Stimulated activated CD4-positive, alpha-beta T cell treated with anti-CD3 and anti-CD28 coated beads, Interleukin-1b, Interleukin-23, amount 100 ng/mL, for 1 hour (primary cell): ENCODE measurements around the gene OIP5.
"Not testable (repeated sequence)": the region's sequence is repeated elsewhere in the genome, so short reads cannot be mapped to it uniquely, and the experiment has no call there.

Experiments used
- DNase-seq, 2 donors: peaks; one replicate each; pipeline ENCODE4 v3.0.0-alpha.2; 2020; ENCODE audit warnings: low read depth in 2 of 2

OIP5 gene

DNA sequence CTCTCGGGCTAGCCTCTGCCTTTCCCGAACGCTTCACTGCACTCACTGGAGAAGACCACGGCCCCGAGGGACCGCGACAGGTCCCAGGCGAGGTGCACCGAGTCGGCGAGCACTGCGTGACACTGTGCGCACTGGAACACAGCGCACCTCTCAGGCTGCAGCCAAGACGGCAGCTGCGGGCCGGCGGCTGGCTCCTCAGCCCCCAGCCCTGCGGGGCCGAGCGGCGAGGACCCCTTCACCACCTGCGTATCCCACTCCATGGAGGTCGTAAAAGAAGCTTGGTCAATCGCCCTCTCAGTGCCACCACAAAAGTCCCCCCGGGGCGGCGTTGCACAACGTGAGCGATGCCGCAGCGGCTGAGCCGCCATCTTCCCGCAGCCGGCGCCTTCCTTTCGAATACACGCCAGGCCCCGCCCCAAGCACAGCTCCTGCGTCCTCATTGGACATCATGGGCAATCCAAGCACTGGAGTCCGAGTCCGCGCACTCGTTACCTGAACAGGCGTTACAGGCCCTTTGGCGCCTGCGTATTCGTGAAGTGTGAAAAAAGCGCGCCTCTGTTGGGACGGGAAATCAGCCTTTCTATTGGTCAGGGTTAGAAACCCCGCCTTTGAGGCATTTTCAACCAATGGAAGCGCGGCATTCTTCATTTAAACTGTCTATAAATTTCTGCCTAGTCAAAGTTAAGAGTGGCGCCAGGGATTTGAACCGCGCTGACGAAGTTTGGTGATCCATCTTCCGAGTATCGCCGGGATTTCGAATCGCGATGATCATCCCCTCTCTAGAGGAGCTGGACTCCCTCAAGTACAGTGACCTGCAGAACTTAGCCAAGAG, at the start of gene OIP5, which contains the start of gene NUSAP1:
OIP5 (minus strand) TSS at position 398 of the 832 bp plus-strand sequence; CDS start at position 368, 30 bp downstream.
NUSAP1 (plus strand) TSS at position 688 of the 832 bp plus-strand sequence; CDS start at position 765, 77 bp downstream.
- DNase-seq: peak; percentile 92 to 93

DNA sequence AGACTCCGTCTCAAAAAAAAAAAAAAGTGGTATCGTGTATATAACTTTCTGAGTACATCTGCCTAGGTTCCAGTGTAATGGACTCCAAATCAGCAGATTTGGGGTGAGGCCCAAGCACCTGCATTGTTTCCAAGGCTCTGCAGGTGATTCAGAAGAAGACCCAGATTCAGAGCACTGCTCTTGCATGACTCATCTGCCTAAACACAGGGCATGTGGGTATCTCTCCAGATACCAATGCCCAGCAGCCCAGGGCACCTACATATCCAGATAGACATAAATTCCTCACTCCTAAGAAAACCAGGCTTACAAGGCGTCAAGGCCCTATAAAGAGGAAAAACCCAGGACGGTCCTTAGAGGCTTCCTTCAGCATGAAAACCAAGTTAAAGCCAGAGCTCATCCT, 45.6 kb upstream of the OIP5 start:
- DNase-seq: no peak

- DNase-seq: no peak
These were observed 35.0 kb upstream of the OIP5 start for GRCh38 chr15:41367418-41367817.

- DNase-seq: no peak
These were observed 22.0 kb upstream of the OIP5 start for GRCh38 chr15:41354371-41354770.

- no peak for DNase-seq
These were observed 17.8 kb upstream of the OIP5 start for GRCh38 chr15:41350057-41350717.

GRCh38 chr15:41347236-41347635, 14.8 kb upstream of the OIP5 start:
- no peak for DNase-seq

DNA sequence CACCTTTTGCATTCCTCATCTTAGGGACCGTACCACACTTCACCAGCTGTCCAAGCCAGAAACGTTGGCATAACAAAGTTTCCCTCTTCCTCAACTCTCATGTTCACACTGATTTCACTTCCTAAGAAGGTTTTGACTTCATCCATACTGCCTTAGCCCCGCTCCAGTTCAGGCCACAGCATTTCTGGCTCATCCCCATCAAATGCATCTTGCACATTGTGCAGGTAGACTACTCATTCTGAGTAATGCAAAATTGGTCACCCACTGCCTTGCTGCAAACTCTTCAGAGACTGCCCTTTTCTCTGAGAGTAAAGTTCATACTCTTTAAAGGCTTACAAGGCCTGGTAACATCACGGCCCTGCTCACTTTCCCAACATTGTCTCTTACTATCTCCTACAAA, 9.1 kb upstream of the OIP5 start:
- no peak for DNase-seq

DNA sequence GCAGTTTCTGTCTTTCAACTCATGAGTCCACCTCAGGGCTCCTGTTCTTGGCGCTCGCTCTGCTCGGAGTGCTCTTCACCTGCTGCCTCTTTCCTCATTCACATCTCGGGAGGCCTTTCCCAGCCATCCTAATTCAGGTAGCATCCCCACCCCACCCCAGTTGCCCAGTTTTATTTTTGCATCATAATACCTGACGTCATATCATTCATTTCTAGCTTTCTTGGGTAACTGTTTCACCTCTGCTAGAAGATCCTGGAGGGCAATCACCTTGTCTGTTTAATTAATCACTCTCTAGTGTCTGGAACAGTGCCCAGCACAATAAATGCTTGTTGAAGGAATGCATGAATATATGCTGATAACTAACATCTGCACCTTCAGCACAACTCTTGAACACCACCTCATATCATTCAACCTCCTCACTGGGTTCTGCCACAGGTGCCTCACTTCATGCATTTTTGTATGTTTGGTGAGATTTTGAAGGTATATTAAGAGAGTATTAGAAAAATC, 7.9 kb upstream of the OIP5 start:
- no peak for DNase-seq

GRCh38 chr15:41337631-41338522, 5.5 kb upstream of the OIP5 start:
- DNase-seq: no peak

- no peak for DNase-seq
These were observed 4.7 kb upstream of the OIP5 start for GRCh38 chr15:41337047-41337446.

DNA sequence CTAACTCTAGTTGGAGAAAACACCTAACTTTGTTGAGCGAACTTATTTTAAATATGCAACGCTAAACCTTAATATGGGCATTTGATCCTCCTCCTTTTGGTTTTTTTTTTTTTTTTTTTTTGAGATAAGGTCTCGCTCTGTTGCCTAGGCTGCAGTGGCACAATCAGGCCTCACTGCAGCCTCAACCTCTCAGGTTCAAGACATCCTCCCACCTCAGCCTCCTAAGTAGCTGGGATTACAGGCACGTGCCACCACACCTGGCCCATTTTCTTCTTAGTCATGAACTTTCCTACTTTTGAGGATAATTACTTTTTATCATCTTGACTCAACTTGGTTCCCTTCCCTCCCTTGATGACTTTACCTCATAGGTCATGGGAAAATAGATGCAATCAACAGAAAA, 4.2 kb upstream of the OIP5 start:
- DNase-seq: no peak

DNA sequence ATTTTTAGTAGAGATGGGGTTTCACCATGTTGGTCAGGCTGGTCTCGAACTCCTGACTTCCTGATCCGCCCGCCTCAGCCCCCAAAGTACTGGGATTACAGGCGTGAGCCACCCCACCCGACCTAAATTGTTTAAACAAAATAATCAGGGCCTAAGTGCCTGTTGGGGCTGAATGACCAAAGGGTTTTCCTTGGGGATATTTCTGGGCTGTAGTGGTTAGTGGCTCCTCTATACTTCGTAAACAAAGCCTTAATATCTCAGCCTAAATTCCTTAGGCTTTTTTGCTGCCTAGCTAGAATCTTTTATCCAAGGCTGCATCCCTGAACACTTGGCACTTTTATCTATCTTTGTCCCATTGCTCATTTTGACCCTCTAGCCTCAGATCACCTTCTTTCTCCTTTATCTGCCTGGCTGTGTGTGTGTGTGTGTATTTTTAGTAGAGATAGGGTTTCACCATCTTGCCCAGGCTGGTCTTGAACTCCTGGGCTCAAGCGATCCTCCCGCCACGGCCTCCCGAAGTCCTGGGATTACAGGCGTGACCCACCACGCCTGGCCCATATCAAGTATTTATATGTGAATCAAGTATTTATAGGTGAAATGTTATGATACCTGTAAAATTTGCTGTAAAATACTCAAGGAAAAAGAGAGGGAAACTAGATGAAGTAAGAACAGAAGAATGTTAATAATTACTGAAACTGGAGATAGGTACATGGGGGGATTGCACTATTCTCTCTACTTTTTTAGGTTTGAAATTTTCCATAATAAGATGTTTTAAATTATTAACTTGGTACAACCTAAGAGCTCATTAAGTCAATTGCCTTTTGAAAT, 2.1 kb upstream of the OIP5 start:
- DNase-seq: no peak

- DNase-seq: no peak
These were observed 703 bp upstream of the OIP5 start for GRCh38 chr15:41333026-41333562.

GRCh38 chr15:41331833-41332193, 578 bp downstream of the OIP5 start:
- DNase-seq: no peak

- no peak for DNase-seq
These were observed 1.1 kb downstream of the OIP5 start for GRCh38 chr15:41331281-41331680.

GRCh38 chr15:41323611-41324010, 8.8 kb downstream of the OIP5 start:
- DNase-seq: no peak

DNA sequence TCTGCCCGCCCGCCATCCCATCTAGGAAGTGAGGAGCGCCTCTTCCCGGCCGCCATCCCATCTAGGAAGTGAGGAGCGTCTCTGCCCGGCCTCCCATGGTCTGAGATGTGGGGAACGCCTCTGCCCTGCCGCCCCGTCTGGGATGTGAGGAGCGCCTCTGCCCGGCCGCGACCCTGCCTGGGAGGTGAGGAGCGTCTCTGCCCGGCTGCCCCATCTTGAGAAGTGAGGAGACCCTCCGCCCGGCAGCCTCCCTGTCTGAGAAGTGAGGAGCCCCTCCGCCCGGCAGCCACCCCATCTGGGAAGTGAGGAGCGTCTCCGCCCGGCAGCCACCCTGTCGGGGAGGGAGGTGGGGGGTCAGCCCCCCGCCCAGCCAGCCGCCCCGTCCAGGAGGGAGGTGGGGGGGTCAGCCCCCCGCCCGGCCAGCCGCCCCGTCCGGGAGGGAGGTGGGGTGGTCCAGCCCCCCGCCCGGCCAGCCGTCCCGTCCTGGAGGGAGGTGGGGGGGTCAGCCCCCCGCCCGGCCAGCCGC, 11.5 kb downstream of the OIP5 start:
- DNase-seq: not testable (repeated sequence)

DNA sequence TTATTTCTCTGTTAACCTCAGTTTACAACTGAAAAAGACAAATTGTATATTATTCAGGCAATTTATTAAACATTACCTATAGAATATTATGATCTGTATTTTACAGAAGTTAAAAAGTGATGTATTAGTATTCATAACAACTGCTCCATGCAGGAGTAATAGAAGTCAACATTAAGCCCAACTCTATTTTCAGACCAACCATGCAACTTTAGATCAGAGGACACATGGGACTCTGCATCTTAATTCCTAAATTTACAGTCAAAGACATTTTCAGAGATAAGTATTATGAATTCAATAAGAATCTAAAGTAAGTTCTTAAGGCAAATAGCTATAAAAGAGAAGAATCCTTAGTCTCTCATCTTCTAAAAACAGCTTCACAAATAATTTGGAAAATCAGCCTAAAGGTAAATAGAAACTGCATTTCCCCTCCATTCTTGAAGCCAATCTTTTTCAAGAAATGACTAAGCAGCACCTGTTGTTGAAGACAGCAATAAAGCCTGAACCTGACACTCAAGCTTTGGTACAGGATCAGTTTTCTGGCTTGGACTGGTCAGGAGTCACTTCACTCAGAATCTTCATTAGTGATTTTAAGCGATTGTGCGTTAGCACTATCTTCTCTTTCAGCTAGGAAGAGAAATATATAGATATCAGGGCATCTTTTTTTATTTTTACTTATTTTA, 23.0 kb downstream of the OIP5 start:
- DNase-seq: no peak

- no peak for DNase-seq
These were observed 24.7 kb downstream of the OIP5 start for GRCh38 chr15:41307679-41308078.
